Testis (tissue), 2 donors: ENCODE measurements around the gene MAPK1IP1L.

Experiments
- POLR2A ChIP-seq: fragments of 450-650 bp; IDR thresholded peaks from one replicate; pipeline ENCODE4 v1.6.1; 2017; ENCODE audit warnings: antibody characterized with exemption, mild to moderate bottlenecking, moderate library complexity
- TF ChIP-seq, protein P1 (sequence below), 3 experiments: fragments of 450-650 bp in 2 of 3; fragments of 200-600 bp in 1 of 3; sonication (generic) in 1 of 3; IDR thresholded peaks; one replicate each; pipeline ENCODE4 v1.5.1; 2016 to 2019; ENCODE audit warnings: antibody characterized with exemption in 3 of 3, mild to moderate bottlenecking in 2 of 3, moderate library complexity in 1 of 3

GRCh38 chr14:55099756-55100155, 48.3 kb downstream of the MAPK1IP1L start:
- TF ChIP-seq, protein P1, sequence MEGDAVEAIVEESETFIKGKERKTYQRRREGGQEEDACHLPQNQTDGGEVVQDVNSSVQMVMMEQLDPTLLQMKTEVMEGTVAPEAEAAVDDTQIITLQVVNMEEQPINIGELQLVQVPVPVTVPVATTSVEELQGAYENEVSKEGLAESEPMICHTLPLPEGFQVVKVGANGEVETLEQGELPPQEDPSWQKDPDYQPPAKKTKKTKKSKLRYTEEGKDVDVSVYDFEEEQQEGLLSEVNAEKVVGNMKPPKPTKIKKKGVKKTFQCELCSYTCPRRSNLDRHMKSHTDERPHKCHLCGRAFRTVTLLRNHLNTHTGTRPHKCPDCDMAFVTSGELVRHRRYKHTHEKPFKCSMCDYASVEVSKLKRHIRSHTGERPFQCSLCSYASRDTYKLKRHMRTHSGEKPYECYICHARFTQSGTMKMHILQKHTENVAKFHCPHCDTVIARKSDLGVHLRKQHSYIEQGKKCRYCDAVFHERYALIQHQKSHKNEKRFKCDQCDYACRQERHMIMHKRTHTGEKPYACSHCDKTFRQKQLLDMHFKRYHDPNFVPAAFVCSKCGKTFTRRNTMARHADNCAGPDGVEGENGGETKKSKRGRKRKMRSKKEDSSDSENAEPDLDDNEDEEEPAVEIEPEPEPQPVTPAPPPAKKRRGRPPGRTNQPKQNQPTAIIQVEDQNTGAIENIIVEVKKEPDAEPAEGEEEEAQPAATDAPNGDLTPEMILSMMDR (IDR thresholded peaks at IDR 0.05) = no peak
- no peak for TF ChIP-seq POLR2A
